AG09319 (cell line): ENCODE data around the gene ITGA2B.

ENCODE experiments used
- DNase-seq: peaks from one replicate; pipeline ENCODE4 v3.0.0-alpha.2; 2010; ENCODE audit warnings: low read depth; ENCODE audit errors: extremely low read depth
- TF ChIP-seq, protein P1 (sequence below): IDR thresholded peaks from 2 replicates; pipeline ENCODE4 v1.5.1; 2011; ENCODE audit warnings: low read depth, mild to moderate bottlenecking, inconsistent platforms, low read length, moderate library complexity

ITGA2B gene

DNA sequence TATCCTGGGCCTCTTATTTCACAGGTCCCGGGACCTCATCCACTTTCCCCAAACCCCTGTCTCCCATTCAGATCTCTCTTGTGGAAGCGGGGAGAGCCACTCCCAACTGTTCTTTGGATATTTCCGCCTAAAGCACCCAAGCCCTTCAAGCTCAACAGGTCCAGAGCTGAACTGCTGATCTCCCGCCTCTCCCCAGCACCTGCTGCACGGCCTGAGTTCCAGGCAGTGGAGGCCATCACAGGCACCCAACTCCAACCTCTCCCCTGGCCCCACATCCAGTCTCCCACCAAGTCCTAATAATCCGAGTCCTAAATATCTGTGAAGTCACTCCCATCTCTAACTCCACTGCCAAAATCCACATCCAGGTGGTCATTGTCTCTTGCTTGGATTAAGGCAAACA, 6.5 kb downstream of the ITGA2B start:
- TF ChIP-seq, protein P1, sequence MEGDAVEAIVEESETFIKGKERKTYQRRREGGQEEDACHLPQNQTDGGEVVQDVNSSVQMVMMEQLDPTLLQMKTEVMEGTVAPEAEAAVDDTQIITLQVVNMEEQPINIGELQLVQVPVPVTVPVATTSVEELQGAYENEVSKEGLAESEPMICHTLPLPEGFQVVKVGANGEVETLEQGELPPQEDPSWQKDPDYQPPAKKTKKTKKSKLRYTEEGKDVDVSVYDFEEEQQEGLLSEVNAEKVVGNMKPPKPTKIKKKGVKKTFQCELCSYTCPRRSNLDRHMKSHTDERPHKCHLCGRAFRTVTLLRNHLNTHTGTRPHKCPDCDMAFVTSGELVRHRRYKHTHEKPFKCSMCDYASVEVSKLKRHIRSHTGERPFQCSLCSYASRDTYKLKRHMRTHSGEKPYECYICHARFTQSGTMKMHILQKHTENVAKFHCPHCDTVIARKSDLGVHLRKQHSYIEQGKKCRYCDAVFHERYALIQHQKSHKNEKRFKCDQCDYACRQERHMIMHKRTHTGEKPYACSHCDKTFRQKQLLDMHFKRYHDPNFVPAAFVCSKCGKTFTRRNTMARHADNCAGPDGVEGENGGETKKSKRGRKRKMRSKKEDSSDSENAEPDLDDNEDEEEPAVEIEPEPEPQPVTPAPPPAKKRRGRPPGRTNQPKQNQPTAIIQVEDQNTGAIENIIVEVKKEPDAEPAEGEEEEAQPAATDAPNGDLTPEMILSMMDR: no peak
- no peak for DNase-seq

DNA sequence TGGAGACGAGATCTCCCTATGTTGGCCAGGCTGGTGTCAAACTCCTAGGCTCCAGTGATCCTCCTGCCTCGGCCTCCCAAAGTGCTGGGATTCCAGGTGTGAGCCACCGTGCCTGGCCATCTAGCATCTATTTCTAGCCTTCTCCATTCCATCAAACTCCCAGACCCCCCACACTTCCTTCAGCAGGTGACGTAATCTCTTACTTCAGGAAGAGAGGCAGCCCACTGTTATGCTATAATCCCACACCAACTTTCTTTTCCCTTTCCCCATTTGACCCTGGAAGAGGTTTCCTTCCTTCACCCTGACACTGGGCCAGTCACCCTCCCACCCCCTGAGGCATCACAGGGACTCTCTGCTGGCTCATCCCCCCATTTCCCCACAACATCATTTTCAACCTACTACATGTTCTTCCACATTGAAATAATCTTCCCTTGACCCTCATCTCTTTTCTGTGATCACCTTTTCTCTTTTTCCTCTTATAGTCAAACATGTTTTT, 7.6 kb downstream of the ITGA2B start:
- TF ChIP-seq, protein P1: no peak
- no peak for DNase-seq

DNA sequence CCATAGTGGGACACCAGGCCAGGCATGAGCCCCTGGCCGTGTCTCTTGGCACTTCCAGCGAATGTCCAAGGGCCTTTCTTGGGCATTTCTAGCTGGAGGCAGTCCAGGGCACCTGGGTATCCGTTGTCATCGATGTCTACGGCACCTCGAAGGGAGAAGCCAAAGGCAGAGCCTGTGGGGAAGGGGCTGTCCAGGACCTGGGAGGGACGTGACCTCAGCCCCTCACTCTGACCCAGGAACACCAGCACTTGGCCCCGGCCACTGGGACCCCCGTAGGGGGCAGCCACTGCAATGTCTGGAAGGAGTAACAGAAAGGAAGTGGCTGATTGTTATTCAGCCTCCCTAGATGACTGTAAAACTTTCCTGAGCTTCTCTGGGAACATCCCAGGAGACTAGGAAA, 8.7 kb downstream of the ITGA2B start:
- TF ChIP-seq, protein P1: no peak
- no peak for DNase-seq

DNA sequence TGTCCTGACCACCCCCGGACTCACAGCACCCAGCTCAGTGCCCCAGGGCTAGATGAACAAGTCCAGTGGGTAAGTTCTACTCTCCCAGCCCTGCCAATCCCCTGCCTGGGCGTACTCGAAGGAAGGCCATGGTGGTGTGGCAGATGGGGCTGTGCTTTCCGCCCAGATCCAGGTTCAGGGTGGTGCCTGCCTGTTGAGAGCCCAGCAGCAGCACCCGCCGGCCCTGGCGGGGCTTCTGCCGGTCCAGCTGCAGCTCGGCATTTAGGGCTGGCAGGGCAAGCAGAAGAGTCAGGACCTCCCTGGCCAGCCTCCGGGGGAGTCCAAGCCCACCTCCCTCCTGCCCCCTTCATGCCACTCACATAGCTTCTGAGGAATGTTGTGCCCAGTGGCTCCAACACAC, 9.6 kb downstream of the ITGA2B start:
- no peak for DNase-seq
- TF ChIP-seq, protein P1: no peak

DNA sequence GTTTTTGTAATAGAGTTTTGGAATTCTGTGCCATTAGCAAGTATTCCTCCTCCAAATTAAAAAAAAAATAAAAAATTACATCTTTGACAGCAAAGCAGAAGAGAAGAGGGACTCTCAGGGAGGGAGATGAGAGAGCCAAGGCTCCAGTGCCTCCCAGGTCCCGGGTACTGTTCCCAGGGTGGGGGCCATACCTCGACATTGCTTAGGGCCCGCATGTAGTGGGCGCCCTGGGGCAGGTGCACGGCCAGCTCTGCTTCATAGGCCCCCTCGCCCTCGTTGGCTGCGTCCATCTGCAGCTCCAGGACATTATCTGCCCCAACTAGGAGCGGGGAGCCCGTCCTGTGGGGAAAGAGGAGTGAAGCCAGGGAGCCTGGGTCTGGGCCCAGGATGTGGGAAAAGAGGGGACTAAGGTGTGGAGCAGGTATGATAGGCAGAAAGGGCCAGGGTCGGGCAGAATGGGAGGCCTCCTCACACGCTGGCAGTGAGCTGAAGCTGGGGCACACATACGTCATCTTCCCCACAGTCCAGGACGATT, 11.2 kb downstream of the ITGA2B start:
- TF ChIP-seq, protein P1: no peak
- DNase-seq: no peak

DNA sequence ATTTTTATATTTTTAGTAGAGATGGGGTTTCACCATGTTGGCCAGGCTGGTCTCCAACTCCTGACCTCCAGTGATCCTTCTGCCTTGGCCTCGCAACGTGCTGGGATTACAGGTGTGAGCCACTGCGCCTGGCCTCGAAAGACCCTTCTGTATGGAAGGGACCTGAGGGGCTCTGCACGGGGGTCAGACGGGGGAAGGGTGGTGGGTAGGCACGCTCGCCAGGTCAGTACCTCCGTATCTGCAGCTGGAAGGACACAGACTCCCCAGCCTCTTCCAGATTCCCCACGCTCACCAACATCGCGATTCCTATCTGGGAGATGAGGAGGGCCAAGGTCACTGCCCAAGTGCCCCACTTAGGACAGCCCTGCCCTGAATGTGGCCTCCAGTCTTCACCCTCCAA, 12.7 kb downstream of the ITGA2B start:
- TF ChIP-seq, protein P1: no peak
- no peak for DNase-seq

DNA sequence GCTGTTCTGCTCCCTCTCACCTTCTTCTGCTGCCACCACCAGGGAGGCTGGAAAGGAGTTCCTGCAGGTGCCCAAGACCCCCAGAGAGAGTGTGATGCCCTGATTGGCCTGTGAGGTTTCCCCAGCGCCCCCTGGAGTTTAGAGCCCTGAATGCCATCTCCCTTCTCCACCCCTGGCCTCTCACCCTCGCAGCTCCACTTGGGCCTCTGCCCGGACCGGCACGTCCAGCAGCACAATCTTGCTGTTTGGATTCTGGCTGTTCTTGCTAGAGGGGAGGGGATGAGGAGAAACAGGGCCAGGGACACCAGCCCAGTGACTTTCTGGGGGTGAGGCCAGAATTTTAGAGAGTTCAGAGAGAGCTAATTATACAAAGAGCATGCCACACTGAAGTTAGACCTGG, 13.3 kb downstream of the ITGA2B start:
- TF ChIP-seq, protein P1: peak; percentile 45
- no peak for DNase-seq
